ENCODE measurements around the gene POMGNT2.

Gene POMGNT2

DNA sequence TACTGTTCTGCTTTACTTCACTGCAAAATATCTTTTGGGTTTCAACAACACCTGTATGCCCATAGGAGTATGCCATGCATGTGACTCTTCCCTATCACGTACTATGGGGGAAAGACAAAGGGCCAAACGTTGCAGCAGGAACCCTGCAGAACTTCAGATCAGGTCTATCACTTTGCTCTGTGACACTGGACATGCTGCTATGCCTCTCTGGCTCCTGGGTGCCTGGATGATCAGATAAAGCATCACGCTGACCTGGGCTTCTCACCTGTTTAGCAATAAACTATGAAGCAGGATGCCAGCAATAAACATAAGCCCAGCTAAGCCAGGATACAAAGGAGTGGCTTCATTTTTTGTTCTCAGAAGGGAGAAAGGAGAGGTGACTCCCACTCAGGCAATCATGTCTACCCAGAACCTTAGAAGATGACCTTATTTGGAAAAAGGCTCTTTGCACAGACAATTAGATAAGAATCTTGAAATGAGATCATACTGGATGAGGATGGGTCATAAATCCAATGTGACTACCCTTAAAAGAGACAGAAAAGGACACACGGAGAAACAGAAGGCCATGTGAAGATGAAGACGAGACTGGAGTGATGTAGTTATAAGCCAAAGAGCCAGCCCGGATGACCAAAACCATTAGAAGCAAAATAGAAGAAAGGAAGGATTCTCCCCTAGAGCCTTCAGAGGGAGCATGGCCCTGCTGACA, 19.3 kb downstream of the POMGNT2 start:
- Histone ChIP-seq H3K9me3 (ENCODE audit: severe bottlenecking) (no peaks in the 10 kb centered on the region), H3K4me3 (ENCODE audit: low read depth, low read length) (no peak overlapping the region), H3K27me3 (ENCODE audit: insufficient read depth, low read depth, severe bottlenecking) (no peaks in the 10 kb centered on the region), H3K36me3 (peaks cover 7% of the 10 kb centered on the region), H3K27ac (no peak overlapping the region)
- TF ChIP-seq, protein P1, sequence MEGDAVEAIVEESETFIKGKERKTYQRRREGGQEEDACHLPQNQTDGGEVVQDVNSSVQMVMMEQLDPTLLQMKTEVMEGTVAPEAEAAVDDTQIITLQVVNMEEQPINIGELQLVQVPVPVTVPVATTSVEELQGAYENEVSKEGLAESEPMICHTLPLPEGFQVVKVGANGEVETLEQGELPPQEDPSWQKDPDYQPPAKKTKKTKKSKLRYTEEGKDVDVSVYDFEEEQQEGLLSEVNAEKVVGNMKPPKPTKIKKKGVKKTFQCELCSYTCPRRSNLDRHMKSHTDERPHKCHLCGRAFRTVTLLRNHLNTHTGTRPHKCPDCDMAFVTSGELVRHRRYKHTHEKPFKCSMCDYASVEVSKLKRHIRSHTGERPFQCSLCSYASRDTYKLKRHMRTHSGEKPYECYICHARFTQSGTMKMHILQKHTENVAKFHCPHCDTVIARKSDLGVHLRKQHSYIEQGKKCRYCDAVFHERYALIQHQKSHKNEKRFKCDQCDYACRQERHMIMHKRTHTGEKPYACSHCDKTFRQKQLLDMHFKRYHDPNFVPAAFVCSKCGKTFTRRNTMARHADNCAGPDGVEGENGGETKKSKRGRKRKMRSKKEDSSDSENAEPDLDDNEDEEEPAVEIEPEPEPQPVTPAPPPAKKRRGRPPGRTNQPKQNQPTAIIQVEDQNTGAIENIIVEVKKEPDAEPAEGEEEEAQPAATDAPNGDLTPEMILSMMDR (IDR thresholded peaks at IDR 0.05; ENCODE audit: low read depth, low read length), result no peak
- no peak for DNase-seq

DNA sequence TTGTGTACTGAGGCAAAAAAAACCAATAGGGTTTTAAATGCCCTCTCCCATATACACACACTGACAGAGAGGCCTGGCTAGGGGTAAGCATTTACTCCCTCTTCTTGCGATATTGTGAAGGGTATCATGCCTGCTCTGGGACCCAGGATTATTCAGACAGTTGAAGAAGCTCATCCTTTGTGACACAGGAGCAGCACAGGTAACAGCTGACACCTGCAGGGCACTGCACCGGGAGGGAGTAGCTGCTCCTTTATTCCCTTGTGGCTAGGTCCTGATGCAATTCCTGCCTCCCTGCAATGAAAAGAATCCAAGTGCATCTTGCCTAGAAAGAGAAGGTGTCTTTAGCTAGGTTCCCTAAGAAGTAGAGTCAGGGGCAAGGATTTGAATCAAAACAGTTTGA, 23.4 kb downstream of the POMGNT2 start:
- no peak overlapping the region for H3K4me3 ChIP-seq (ENCODE audit: low read depth, low read length)
- no peak overlapping the region for H3K27ac ChIP-seq
- H3K27me3 ChIP-seq (ENCODE audit: insufficient read depth, low read depth, severe bottlenecking), result no peaks in the 10 kb centered on the region
- H3K36me3 ChIP-seq, result peaks cover 24% of the 10 kb centered on the region
- no peaks in the 10 kb centered on the region for H3K9me3 ChIP-seq (ENCODE audit: severe bottlenecking)
- no peak for DNase-seq
- TF ChIP-seq, protein P1 (IDR thresholded peaks at IDR 0.05; ENCODE audit: low read depth, low read length), result no peak

DNA sequence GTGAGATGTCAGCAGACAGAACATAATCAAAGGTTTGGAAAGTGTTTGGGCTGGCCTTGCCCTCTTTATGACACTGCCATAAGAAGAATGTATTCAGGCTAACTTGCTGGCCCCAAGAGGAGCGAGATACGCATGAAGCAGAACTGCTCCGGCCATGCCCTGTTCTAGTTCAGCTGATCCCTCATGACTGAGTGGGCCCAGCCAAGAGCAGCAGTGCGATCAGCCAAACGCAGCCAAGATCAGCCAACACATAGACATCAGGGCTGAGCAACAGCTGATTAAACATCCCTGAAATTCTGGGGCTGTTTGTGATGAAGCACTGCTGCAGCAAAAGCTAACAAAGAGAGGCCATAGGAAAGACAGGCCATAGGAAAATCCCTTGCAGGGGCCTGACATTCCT, 24.1 kb downstream of the POMGNT2 start:
- no peak overlapping the region for H3K4me3 ChIP-seq (ENCODE audit: low read depth, low read length)
- TF ChIP-seq, protein P1 (IDR thresholded peaks at IDR 0.05; ENCODE audit: low read depth, low read length), result no peak
- H3K27ac ChIP-seq, result no peak overlapping the region
- H3K27me3 ChIP-seq (ENCODE audit: insufficient read depth, low read depth, severe bottlenecking), result no peaks in the 10 kb centered on the region
- H3K36me3 ChIP-seq, result peaks cover 24% of the 10 kb centered on the region
- no peaks in the 10 kb centered on the region for H3K9me3 ChIP-seq (ENCODE audit: severe bottlenecking)
- no peak for DNase-seq

DNA sequence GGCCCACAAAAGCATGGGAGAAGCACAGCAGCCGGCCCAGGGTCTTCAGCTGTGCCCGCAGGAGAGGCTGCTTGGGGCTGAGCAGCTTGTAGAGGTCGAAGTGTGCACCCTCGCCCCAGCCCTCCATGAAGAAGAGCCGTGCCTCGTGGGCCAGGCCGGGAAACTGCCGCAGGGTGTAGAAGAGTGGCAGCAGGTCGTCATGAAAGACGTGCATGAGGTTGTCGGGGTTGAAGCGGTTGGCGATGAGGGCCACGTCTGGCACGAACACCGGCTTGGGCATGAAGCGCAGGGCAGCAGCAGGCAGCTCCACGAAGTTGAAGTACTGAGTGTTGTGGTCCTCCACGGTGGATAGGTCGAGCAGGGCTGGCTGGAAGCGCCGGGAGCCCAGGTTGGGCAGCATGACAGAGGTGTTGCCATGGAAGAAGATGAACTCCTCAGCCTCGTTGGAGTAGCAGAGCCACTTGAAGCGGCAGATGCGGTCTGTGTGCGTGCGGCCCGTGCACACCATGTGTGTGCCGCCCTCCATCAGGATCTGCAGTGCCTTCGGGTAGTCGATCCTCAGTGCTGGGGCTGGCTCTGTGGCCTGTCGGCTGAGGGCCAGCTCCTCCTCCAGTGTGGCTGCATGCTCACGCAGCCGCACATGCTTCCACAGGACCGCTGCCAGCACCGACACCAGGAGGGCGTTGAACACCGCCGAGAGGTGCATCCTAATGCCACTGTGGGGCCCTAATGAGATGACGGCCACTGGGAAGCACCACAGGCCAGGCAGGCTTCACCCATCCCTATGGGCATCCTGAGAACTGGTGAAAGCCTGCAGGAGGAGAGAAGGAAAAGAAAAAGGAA, 24.9 kb downstream of the POMGNT2 start:
- peaks cover 24% of the 10 kb centered on the region for H3K36me3 ChIP-seq
- TF ChIP-seq, protein P1 (IDR thresholded peaks at IDR 0.05; ENCODE audit: low read depth, low read length), result no peak
- H3K27me3 ChIP-seq (ENCODE audit: insufficient read depth, low read depth, severe bottlenecking), result no peaks in the 10 kb centered on the region

DNA sequence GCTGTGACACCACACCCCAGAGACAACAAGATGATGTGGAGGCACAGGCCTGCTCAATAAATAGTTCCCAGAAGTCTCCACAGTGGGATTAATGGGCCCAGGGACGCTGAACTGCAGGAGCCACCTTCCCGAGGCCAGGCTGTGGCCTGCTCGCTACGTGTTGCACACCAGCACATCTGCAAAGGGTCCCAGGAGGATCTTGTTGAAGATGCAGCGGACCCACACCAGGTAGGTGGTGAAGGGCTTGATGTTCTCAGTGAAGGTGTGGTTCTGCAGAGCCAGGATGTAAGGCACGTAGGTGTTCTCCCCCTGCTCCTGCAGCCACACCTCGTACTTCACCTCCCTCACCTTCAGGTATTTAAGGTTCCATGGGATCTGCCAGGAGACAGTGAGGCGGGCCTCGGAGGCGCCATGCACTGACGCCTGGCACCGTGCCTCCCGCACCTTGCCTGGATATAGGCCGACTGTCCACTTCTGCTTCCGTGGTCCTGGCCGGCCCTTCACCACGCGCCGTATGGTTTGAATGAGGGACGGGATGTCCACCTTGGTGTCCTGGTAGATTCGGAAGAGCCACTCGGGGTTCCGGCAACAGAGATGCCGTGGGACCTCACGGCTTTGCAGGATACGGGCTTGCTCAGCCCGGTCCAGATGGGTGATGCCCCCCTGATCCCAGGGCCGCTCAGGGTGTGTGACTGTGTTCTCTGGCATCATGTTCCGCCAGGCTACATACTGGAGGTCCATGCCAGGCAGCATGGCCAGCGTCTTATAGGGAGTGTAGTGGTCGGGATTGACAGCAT, 26.1 kb downstream of the POMGNT2 start:
- Histone ChIP-seq H3K9me3 (ENCODE audit: severe bottlenecking) (no peaks in the 10 kb centered on the region), H3K27ac (no peak overlapping the region), H3K27me3 (ENCODE audit: insufficient read depth, low read depth, severe bottlenecking) (no peaks in the 10 kb centered on the region), H3K4me3 (ENCODE audit: low read depth, low read length) (no peak overlapping the region), H3K36me3 (peaks cover 24% of the 10 kb centered on the region)
- TF ChIP-seq, protein P1 (IDR thresholded peaks at IDR 0.05; ENCODE audit: low read depth, low read length), result no peak
- DNase-seq, result no peak

More for the DNA sequence above, 24.9 kb downstream of the POMGNT2 start:
- no peaks in the 10 kb centered on the region for H3K9me3 ChIP-seq (ENCODE audit: severe bottlenecking)
- no peak for DNase-seq
- no peak overlapping the region for H3K27ac ChIP-seq
- H3K4me3 ChIP-seq (ENCODE audit: low read depth, low read length), result no peak overlapping the region
